Liver (tissue), 9 donors: ENCODE data around the gene GPR137C. TPM values are rescaled to one million over a fixed set of nuclear protein-coding genes. Genes with fewer than 3 reads are reported as not detected.

Source experiments
- DNase-seq: peaks from one replicate; pipeline ENCODE4 v3.0.0-alpha.2; 2017; ENCODE audit warnings: low spot score
- H3K27ac ChIP-seq, 2 donors: one replicate each; pipeline ENCODE4 v1.7.0; 2013; ENCODE audit warnings: inconsistent platforms in 2 of 2, low read length in 2 of 2, control low read depth in 1 of 2, low read depth in 1 of 2, mild to moderate bottlenecking in 1 of 2
- H3K27me3 ChIP-seq, 4 donors: one replicate each; pipeline versions ENCODE4 v1.6.1 to v1.7.0; 2013; ENCODE audit warnings: low read length in 3 of 4, inconsistent platforms in 1 of 4, mild to moderate bottlenecking in 1 of 4, moderate library complexity in 1 of 4; ENCODE audit not compliant: control insufficient read depth in 4 of 4, insufficient read depth in 4 of 4
- H3K36me3 ChIP-seq, 4 donors: one replicate each; pipeline versions ENCODE4 v1.6.1 to v1.7.0; 2013; ENCODE audit warnings: low read length in 3 of 4, mild to moderate bottlenecking in 3 of 4, low read depth in 1 of 4, moderate library complexity in 1 of 4; ENCODE audit not compliant: control insufficient read depth in 4 of 4, insufficient read depth in 3 of 4
- H3K4me1 ChIP-seq, 4 donors: one replicate each; pipeline versions ENCODE4 v1.6.1 to v1.7.0; 2013; ENCODE audit warnings: low read length in 3 of 4, mild to moderate bottlenecking in 3 of 4, moderate library complexity in 1 of 4; ENCODE audit not compliant: control insufficient read depth in 4 of 4, insufficient read depth in 4 of 4
- H3K4me3 ChIP-seq, 3 donors: one replicate each; pipeline versions ENCODE4 v1.6.1 to v1.7.0; 2013; ENCODE audit warnings: low read length in 3 of 3, control low read depth in 1 of 3, low read depth in 1 of 3, mild to moderate bottlenecking in 1 of 3
- H3K9ac ChIP-seq, 2 donors: one replicate each; pipeline ENCODE4 v1.7.0; 2013; ENCODE audit warnings: low read length in 2 of 2, mild to moderate bottlenecking in 2 of 2, moderate library complexity in 2 of 2, control low read depth in 1 of 2, low read depth in 1 of 2
- H3K9me3 ChIP-seq, 4 donors: one replicate each; pipeline versions ENCODE4 v1.6.1 to v1.7.0; 2013; ENCODE audit warnings: low read length in 3 of 4; ENCODE audit not compliant: control insufficient read depth in 4 of 4
- FOXA1 ChIP-seq: IDR thresholded peaks from 2 replicates; pipeline ENCODE4 v1.6.1; 2016; ENCODE audit warnings: antibody characterized with exemption
- GABPA ChIP-seq, 2 donors: IDR thresholded peaks in 1 of 2; conservative IDR thresholded peaks in 1 of 2; 2 replicates each; pipeline ENCODE4 v1.6.1; 2016; ENCODE audit warnings: antibody characterized with exemption in 2 of 2, mild to moderate bottlenecking in 1 of 2, moderate library complexity in 1 of 2
- HNF4A ChIP-seq, 2 donors: conservative IDR thresholded peaks; 2 replicates each; pipeline ENCODE4 v1.6.1; 2016; ENCODE audit warnings: antibody characterized with exemption in 2 of 2, mild to moderate bottlenecking in 2 of 2
- HNF4G ChIP-seq: IDR thresholded peaks from 2 replicates; pipeline ENCODE4 v1.6.1; 2016; ENCODE audit warnings: antibody characterized with exemption
- JUND ChIP-seq, 2 donors: IDR thresholded peaks; 2 replicates each; pipeline ENCODE4 v1.6.1; 2016; ENCODE audit warnings: antibody characterized with exemption in 2 of 2
- NR2F2 ChIP-seq: IDR thresholded peaks from 2 replicates; pipeline ENCODE4 v1.6.1; 2016; ENCODE audit warnings: antibody characterized with exemption
- SP1 ChIP-seq: IDR thresholded peaks from 2 replicates; pipeline ENCODE4 v1.6.1; 2018; ENCODE audit warnings: antibody characterized with exemption, mild to moderate bottlenecking
- TAF1 ChIP-seq: conservative IDR thresholded peaks from 2 replicates; pipeline ENCODE4 v1.6.1; 2016; ENCODE audit warnings: antibody characterized with exemption, mild to moderate bottlenecking
- YY1 ChIP-seq: IDR thresholded peaks from 2 replicates; pipeline ENCODE4 v1.6.1; 2016; ENCODE audit warnings: antibody characterized with exemption, mild to moderate bottlenecking
- WGBS: extraction: QIAGEN DNeasy Blood & Tissue Kit; methylation state at CpG from one replicate; pipeline ENCODE4 v1.1.7; 2013; 5-methylcytosine and 5-hydroxymethylcytosine counted together
- polyA plus RNA-seq, 2 donors: library from polyadenylated mRNA; stranded (reverse) in 1 of 2; unstranded in 1 of 2; fragments of 200-250 nt in 1 of 2; fragments of >200 nt in 1 of 2; fragmentation: Nextera tagmentation in 1 of 2; extraction: Ambion mirVana in 1 of 2; gene quantifications; one replicate each; pipeline versions ENCODE4 v1.2.1 to v1.2.3, GENCODE V29; 2013 to 2015
- total RNA-seq, 2 donors: library from RNA; depleted of rRNA; stranded (reverse); fragments of >200 nt; gene quantifications; one replicate each; pipeline ENCODE4 v1.2.3, GENCODE V29; 2014
- TF ChIP-seq, protein P1 (sequence below): IDR thresholded peaks from 2 replicates; pipeline ENCODE4 v1.6.1; 2016; ENCODE audit warnings: antibody characterized with exemption
- TF ChIP-seq, protein P2 (sequence below): IDR thresholded peaks from 2 replicates; pipeline ENCODE4 v1.6.1; 2016; ENCODE audit warnings: antibody characterized with exemption
- TF ChIP-seq, protein P3 (sequence below): fragments of 150-350 bp; IDR thresholded peaks from 2 replicates; pipeline ENCODE4 v1.5.1; 2017; ENCODE audit warnings: improper control_type of control experiment, low read depth, low read length; ENCODE audit not compliant: missing input control
- donor health status: healthy.
- donor health status: healthy.
- donor health status: healthy.
- donor health status: healthy.
- donor health status: healthy.

The GPR137C gene
- total and polyA plus RNA-seq, 4 donors, result 0.14 to 1.3 (median 0.33) TPM

DNA sequence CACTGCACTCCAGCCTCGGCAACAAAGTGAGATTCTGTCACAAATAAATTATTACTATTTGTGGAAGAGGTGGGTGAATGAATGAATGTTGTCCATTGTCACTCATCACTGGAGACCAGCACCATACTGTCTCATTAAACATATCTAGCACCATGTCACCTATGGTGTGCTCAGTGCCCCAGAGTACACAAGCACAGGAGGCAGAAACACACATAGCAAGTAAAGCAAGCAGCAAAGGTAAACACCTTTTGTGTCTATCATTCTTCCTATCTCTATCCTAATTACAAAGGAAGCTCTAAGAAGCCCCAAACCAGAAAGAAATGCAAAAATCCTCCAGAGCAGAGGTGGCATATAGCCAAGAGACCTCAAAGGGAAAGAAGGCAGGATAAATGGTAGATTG is 133.5 kb downstream of the GPR137C start:
- no peak for DNase-seq
- Histone ChIP-seq H3K4me1 (peaks cover 1 to 10% (median 8%) of the 10 kb centered on the region in 4 donors), H3K27ac (no peak overlapping the region), H3K4me3 (no peak overlapping the region), H3K36me3 (peaks cover 0 to 10% (median 0%) of the 10 kb centered on the region in 4 donors), H3K27me3 (no peaks in the 10 kb centered on the region), H3K9me3 (no peaks in the 10 kb centered on the region), H3K9ac (no peak overlapping the region)
- TF ChIP-seq SP1, result no peak
- no peak for TF ChIP-seq HNF4A (conservative IDR thresholded peaks at IDR 0.05)
- TF ChIP-seq, protein P1, sequence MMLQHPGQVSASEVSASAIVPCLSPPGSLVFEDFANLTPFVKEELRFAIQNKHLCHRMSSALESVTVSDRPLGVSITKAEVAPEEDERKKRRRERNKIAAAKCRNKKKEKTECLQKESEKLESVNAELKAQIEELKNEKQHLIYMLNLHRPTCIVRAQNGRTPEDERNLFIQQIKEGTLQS, result no peak
- no peak for TF ChIP-seq FOXA1
- TF ChIP-seq, protein P2, sequence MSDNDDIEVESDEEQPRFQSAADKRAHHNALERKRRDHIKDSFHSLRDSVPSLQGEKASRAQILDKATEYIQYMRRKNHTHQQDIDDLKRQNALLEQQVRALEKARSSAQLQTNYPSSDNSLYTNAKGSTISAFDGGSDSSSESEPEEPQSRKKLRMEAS, result no peak
- TF ChIP-seq, protein P3, sequence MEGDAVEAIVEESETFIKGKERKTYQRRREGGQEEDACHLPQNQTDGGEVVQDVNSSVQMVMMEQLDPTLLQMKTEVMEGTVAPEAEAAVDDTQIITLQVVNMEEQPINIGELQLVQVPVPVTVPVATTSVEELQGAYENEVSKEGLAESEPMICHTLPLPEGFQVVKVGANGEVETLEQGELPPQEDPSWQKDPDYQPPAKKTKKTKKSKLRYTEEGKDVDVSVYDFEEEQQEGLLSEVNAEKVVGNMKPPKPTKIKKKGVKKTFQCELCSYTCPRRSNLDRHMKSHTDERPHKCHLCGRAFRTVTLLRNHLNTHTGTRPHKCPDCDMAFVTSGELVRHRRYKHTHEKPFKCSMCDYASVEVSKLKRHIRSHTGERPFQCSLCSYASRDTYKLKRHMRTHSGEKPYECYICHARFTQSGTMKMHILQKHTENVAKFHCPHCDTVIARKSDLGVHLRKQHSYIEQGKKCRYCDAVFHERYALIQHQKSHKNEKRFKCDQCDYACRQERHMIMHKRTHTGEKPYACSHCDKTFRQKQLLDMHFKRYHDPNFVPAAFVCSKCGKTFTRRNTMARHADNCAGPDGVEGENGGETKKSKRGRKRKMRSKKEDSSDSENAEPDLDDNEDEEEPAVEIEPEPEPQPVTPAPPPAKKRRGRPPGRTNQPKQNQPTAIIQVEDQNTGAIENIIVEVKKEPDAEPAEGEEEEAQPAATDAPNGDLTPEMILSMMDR, result no peak
- no peak for TF ChIP-seq NR2F2
- no peak for TF ChIP-seq JUND (IDR thresholded peaks at IDR 0.05)
- no peak for TF ChIP-seq YY1
- TF ChIP-seq GABPA (IDR thresholded peaks at IDR 0.05 in 1 of 2, conservative IDR thresholded peaks at IDR 0.05 in 1 of 2), result no peak
- no peak for TF ChIP-seq TAF1
- no peak for TF ChIP-seq HNF4G
- 96% methylated on average over 1 of the region's 1 CpG for WGBS

Other genes with a start within 250 kb of the GPR137C start
- 1 to 10 TPM in 1 of 2 donors, under 1 TPM in 1; 0.75 to 1.9 TPM for gene PTGER2, start 238.5 kb upstream of the GPR137C start, total RNA-seq
- under 1 TPM; 0.36 to 0.87 TPM for gene PTGER2, start 238.5 kb upstream of the GPR137C start, polyA plus RNA-seq
- 10 to 100 TPM in 1 of 2 donors, 1 to 10 TPM in 1; 5.2 to 16.2 TPM for gene TXNDC16, start 331 bp upstream of the GPR137C start, total RNA-seq
- 1 to 10 TPM; 2.0 to 3.0 TPM for gene TXNDC16, start 331 bp upstream of the GPR137C start, polyA plus RNA-seq
- gene ERO1A, start 142.7 kb downstream of the GPR137C start, total RNA-seq, result 10 to 100 TPM; 22.2 to 42.3 TPM
- gene ERO1A, start 142.7 kb downstream of the GPR137C start, polyA plus RNA-seq, result 10 to 100 TPM; 16.5 to 17.8 TPM
- gene PSMC6, start 154.4 kb downstream of the GPR137C start, total RNA-seq, result 10 to 100 TPM; 72.3 to 98.9 TPM
- gene PSMC6, start 154.4 kb downstream of the GPR137C start, polyA plus RNA-seq, result 10 to 100 TPM; 43.2 to 66.2 TPM
- 10 to 100 TPM; 18.7 to 21.2 TPM for gene STYX, start 177.3 kb downstream of the GPR137C start, total RNA-seq
- gene STYX, start 177.3 kb downstream of the GPR137C start, polyA plus RNA-seq, result 10 to 100 TPM in 1 of 2 donors, 1 to 10 TPM in 1; 5.9 to 15.8 TPM
- 10 to 100 TPM; 25.1 to 50.9 TPM for gene GNPNAT1, start 238.8 kb downstream of the GPR137C start, total RNA-seq
- 10 to 100 TPM; 24.9 to 29.4 TPM for gene GNPNAT1, start 238.8 kb downstream of the GPR137C start, polyA plus RNA-seq